Smooth muscle cell of the coronary artery (primary cell): ENCODE measurements around the gene SAMD15. TPM values are rescaled to one million over a fixed set of nuclear protein-coding genes. Genes with fewer than 3 reads are reported as not detected.

ENCODE experiments used
- total RNA-seq: library from RNA; depleted of rRNA; stranded (reverse); fragments of >200 nt; gene quantifications from 2 replicates; pipeline ENCODE4 v1.2.3, GENCODE V29; 2014; ENCODE audit warnings: low replicate concordance

Gene SAMD15
- 1.4 and 2.0 TPM in 2 replicates for total RNA-seq

DNA sequence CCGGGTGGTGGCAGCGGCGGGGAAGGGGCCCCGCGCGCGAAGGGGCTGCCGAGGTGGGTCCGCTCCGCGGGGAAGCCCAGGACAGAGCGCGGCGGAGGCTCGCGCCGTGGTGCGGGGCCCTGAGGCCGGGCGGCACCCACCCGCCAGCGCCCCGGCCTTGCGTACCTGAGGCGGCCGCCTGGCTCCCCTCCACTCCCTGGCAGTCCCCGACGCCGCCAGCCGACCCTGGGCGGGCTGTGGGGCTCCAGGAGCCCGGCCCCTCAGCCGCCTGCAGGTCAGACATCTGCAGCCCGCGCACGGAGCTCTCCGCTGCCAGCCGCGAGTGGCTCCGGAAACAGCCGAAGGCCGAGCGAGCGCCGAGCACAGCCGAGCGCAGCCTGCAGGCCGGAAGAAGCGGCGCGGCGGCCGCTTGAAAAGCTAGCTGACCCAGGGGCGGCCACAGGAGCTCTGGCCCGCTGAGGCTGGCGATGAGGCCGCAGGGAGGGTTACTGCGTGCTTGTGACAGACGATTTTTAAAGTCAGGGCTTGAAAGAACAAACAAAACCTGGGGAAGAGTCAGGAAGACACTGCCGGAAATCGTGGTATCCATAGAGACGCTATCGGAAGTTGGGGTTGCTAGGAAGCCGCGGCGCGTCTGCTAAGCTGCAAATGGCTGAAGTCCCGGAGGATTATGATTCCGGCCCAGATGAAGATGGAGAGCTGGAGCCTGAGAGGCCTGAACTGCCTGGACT is at the start of gene SAMD15, which contains the start of gene TMED8:
SAMD15 (plus strand) TSS at position 609 of the 731 bp plus-strand sequence; CDS start at position 649, 40 bp downstream.
TMED8 (minus strand) TSS at position 324 of the 731 bp plus-strand sequence; CDS start at position 283, 41 bp downstream.

DNA sequence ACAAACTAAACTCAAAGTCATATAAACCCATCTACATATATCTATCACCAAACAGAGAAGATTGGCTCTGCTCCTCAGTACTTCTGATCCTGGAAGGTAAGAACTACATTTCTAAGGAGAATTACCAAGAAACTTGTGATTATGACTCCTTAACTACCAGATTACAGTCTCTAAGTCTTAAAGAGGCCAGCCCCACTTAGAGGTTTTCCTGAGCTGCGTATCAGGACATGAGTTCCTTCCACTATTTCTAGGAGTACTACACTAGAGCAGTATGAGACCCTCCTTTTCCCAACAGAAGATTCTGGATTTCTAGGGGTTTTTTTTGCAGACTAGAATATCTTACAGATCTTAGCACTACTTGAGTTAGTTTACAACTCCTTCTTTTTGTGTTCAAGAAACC is 46.2 kb downstream of the SAMD15 start, which contains the start of gene NOXRED1:
NOXRED1 (minus strand) TSS at position 101 of the 400 bp plus-strand sequence. CDS start 634 bp downstream, outside the sequence.

Other genes with a start within 250 kb of the SAMD15 start
- gene ZDHHC22, start 235.6 kb upstream of the SAMD15 start, total RNA-seq: not detected in 2 replicates
- 2.0 TPM in 1 of 2 replicates, not detected in the other for gene TMEM63C, start 195.6 kb upstream of the SAMD15 start, total RNA-seq
- not detected in 2 replicates for gene NGB, start 106.2 kb upstream of the SAMD15 start, total RNA-seq
- 8.6 and 10.1 TPM in 2 replicates for gene POMT2, start 56.5 kb upstream of the SAMD15 start, total RNA-seq
- 24.5 and 44.8 TPM in 2 replicates for gene GSTZ1, start 56.3 kb upstream of the SAMD15 start, total RNA-seq
- gene TMED8, start 285 bp upstream of the SAMD15 start, total RNA-seq: 5.1 and 8.7 TPM in 2 replicates
- 0.08 and 0.70 TPM in 2 replicates for gene NOXRED1, start 46.1 kb downstream of the SAMD15 start, total RNA-seq
- gene VIPAS39, start 80.2 kb downstream of the SAMD15 start, total RNA-seq: 27.4 and 31.6 TPM in 2 replicates
- gene AHSA1, start 80.7 kb downstream of the SAMD15 start, total RNA-seq: 107 and 193 TPM in 2 replicates
- gene ISM2, start 121.4 kb downstream of the SAMD15 start, total RNA-seq: under 0.01 TPM in 1 of 2 replicates, not detected in the other
- 14.4 and 28.3 TPM in 2 replicates for gene SPTLC2, start 239.3 kb downstream of the SAMD15 start, total RNA-seq